Suppressor macrophage (primary cell): ENCODE results near the gene PALMD.

Experiments
- DNase-seq, 4 experiments: peaks; one replicate each; pipeline ENCODE4 v3.0.0-alpha.2; 2020 to 2022

Gene PALMD

DNA sequence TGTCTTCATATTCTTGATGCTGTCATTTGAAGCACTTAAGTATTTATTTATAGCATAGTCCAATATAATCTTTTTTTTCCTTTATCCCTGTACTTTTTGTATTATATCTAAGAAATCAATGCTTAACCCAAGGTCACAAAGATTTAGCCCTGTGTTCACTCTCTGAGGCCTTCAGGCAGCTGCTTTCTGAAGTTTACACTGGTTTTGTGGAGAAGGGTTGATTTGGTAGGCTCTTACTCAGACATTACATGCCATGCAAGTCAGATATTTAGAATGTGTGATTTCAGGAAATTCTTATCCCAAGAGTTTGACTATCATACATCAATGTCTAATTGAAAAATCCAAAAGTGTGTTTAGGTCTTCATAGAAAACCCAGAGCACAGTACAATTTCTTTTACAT, 56.3 kb downstream of the PALMD start:
- no peak for DNase-seq

DNA sequence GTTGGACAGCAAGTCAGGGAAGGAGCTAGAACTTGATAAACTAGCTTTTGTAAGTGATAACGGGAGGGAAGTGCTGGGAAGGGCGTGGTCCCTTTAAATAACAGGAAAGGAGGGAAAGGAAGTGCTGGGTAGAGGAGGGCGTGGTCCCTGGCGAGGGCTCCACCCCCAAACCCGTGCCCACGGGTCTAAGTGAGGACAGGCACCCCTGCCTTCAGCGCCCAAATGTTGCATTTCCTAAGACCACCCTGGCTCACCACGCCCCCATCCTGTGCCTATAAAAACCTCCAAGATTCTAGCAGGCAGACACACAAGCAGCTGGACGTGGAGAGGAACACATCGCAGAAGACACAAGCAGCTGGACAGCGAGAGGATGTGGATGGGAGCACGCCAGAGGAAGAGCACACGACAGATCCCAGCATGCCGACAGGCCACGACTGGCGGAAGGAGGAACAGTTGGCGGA, 58.5 kb downstream of the PALMD start:
- DNase-seq: peak in 1 of 4 experiments; percentile 15

- no peak for DNase-seq
Observed at GRCh38 chr1:99705385-99705784, 59.5 kb downstream of the PALMD start.

GRCh38 chr1:99707535-99708142, 61.7 kb downstream of the PALMD start:
- DNase-seq: peak; percentile 76 to 87 (median 82)

DNA sequence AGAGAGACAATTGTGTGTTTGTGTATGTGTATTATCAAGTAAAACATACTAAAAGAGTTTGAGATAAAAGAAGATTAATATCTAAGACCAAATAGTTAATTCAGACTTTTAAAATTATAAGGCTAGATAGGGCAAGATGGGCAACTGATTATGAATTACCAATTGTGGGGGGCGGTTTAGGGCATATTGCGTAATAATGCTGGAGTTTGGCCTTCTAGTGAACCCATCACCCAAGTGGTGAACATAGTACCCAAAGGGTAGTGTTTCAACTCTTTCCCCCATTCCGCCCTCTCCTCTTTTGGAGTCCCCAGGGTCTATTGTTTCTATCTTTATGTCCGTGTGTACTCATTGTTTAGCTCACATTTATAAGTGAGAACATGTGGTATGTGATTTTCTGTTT, 65.1 kb downstream of the PALMD start:
- DNase-seq: no peak

DNA sequence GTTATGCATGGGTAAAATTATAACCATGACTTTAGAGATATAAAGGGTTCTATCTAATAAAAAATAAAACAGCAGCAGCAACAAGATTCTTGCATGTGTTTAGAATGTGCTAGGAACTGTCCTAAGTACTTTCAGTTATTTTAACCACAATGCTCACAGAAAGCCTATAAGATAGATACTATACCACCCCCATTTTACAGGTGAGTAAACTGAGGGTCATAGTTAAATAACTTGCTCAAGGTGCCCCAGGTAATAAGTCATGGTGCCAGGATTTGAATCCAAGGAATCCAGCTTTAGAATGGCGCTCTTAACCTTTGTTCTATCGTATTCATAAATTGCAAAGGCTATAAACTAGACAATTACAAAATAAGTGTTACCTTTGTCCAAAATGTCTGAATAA, 67.1 kb downstream of the PALMD start:
- no peak for DNase-seq

DNA sequence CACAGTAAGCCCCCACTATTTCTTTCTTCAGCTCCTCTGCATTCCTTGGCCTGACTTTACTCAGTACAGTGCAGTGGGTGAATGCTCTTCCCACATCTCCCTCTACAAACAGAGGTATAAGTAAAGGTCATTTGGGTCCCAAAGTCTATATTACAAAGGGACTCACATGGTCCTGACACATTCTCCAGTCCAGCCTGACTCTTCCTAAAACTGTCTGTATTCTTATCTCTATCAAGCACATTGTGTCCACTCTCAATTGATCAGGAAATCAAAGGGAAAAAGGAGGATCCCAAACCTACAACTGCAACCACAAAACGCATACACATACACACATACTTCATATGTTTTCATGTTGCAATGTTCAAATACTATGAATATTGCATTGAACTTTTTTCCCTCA, 71.1 kb downstream of the PALMD start:
- no peak for DNase-seq

GRCh38 chr1:99723251-99723650, 77.3 kb downstream of the PALMD start:
- no peak for DNase-seq

DNA sequence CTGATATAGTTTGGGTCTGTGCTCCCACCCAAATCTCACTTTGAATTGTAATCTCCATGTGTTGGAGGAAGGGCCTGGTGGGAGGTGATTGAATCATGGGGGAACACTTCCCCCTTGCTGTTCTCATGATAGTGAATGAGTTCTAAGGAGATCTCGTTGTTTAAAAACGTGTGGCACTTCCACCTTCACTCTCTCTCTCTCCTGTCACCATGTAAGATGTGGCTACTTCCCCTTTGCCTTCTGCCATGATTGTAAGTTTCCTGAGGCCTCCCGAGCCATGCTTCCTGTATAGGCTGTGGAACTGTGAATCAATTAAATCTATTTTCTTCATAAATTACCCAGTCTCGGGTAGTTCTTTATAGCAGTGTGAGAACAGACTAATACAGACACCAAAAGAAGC, 80.1 kb downstream of the PALMD start:
- DNase-seq: peak in 2 of 4 experiments; percentile 14 to 18

- DNase-seq: no peak
Observed at GRCh38 chr1:99726407-99726806, 80.5 kb downstream of the PALMD start.

- no peak for DNase-seq
Observed at GRCh38 chr1:99726818-99727217, 80.9 kb downstream of the PALMD start.

DNA sequence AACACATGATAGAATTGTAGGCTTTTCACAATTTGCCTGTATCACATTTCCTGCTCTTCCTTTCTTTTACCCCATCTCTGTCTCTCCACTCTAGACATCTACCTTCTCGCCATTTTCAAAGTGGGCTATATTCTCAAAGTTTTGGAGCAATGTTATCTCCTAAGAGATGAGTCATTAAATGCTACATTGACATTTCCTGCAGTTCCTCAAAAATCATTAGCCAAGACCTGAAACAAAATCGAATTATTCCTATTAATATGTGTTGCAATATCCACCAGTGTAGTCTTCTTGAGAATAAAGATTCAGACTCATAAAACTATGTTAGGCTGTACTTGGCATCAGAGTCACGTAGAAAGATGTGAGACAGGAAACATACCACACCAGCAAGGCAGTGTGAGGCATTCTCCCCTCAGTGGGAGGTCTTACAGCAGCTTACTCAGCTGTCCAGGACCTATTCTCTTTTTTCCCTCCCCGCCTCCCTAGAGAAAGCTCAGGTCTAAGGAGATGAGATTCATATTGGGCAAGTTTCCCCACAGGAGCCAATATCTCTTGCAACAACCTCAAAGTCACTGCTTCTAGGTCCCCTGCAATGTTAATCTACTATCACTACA, 81.8 kb downstream of the PALMD start:
- DNase-seq: peak in 1 of 4 experiments; percentile 12

GRCh38 chr1:99728494-99729235, 82.8 kb downstream of the PALMD start:
- peak; percentile 16 to 52 (median 34) for DNase-seq

GRCh38 chr1:99731384-99731783, 85.5 kb downstream of the PALMD start:
- DNase-seq: no peak

GRCh38 chr1:99735852-99736251, 89.9 kb downstream of the PALMD start:
- DNase-seq: no peak

DNA sequence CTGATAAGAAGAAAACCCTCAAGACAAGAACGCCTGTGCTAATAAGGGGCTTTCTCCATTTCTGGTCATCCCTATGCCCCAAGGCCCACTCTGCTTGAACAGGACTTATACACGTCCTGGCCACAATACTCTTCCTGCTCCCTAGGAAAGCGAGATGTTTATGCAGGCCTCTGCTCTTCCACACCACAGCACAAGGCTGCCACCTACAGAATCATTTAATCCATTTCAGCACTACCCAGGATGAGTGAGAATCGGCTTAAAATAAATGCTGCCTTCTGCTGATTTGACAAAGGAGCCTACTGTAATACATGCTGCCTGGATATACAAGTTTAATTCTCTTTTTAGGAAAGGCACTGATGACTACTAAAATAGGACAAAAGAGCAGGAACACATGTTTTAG, 91.1 kb downstream of the PALMD start:
- peak in 1 of 4 experiments; percentile 37 for DNase-seq

GRCh38 chr1:99738858-99739465, 93.0 kb downstream of the PALMD start:
- no peak for DNase-seq

DNA sequence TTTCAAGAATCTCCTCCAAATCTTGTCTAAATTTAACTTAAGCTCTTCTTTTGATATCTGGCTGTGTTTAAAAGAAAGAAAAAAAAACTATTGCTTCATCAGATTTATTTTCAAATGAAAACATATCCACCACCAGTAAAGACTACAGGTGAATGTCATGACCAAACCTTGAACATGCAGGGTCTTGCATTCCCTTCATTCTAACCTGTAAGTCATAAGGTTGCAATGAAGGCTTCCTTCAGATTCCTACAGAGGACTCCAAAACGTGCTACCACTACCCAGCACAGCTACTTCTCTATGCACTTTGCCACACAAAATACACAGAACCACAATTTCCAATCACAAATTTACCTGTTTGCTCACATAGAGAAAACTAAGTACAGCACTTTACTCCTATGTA, 94.2 kb downstream of the PALMD start:
- no peak for DNase-seq
